ENCODE data around the gene TRIM61. TPM values are rescaled to one million over a fixed set of nuclear protein-coding genes. Genes with fewer than 3 reads are reported as not detected.
"Not testable (repeated sequence)": the region's sequence is repeated elsewhere in the genome, so short reads cannot be mapped to it uniquely, and the experiment has no call there.

TRIM61 gene
- total RNA-seq, 1 experiment from 2014 or later, result 2.8 TPM

GRCh38 chr4:164998526-164999080, 21.1 kb upstream of the TRIM61 start:
- H3K27me3 Mint-ChIP-seq (ENCODE audit: low read depth); H3K4me3 Mint-ChIP-seq; POLR2A ChIA-PET; H3K27ac Mint-ChIP-seq; H3K4me1 Mint-ChIP-seq; DNase-seq (ENCODE audit: low spot score); H3K9me3 Mint-ChIP-seq; ATAC-seq; H3K36me3 Mint-ChIP-seq: not testable (repeated sequence)
- CTCF ChIA-PET, result interaction anchor here (0.6 kb wide), 1 partner anchor 393 kb away, joined by 4 read pairs; no protein-coding TSS in a partner anchor

GRCh38 chr4:164997941-164998340, 20.5 kb upstream of the TRIM61 start:
- ATAC-seq (no peak), DNase-seq (ENCODE audit: low spot score) (no peak)
- TF ChIP-seq NFE2L1 (CRISPR knock-in tag; IDR thresholded peaks at IDR 0.05), result no peak
- no peak for TF ChIP-seq NR2C2 (CRISPR knock-in tag; IDR thresholded peaks at IDR 0.05)
- TF ChIP-seq ZNF317 (CRISPR knock-in tag; IDR thresholded peaks at IDR 0.05; ENCODE audit: borderline replicate concordance, low read depth), result no peak
- no peak for TF ChIP-seq FOXJ3 (CRISPR knock-in tag; IDR thresholded peaks at IDR 0.05; ENCODE audit: borderline replicate concordance)
- TF ChIP-seq PREB (CRISPR knock-in tag; IDR thresholded peaks at IDR 0.05; ENCODE audit: borderline replicate concordance), result no peak
- no peak for TF ChIP-seq ATF1 (CRISPR knock-in tag; IDR thresholded peaks at IDR 0.05)
- TF ChIP-seq HMGA2 (CRISPR knock-in tag; IDR thresholded peaks at IDR 0.05), result no peak
- TF ChIP-seq MAX (CRISPR knock-in tag; IDR thresholded peaks at IDR 0.05), result no peak
- Mint-ChIP-seq H3K36me3 (no peaks in the 10 kb centered on the region), H3K4me1 (peaks cover 8% of the 10 kb centered on the region), H3K4me3 (no peak overlapping the region), H3K9me3 (no peaks in the 10 kb centered on the region), H3K27me3 (ENCODE audit: low read depth) (no peaks in the 10 kb centered on the region), H3K27ac (no peak overlapping the region)
- CTCF ChIA-PET, result no interaction called here
- POLR2A ChIA-PET, result no interaction called here

GRCh38 chr4:164997324-164997723, 19.9 kb upstream of the TRIM61 start:
- H3K36me3 Mint-ChIP-seq, result no peaks in the 10 kb centered on the region
- DNase-seq (ENCODE audit: low spot score), result no peak
- TF ChIP-seq IRF2 (CRISPR knock-in tag; IDR thresholded peaks at IDR 0.05; ENCODE audit: borderline replicate concordance, low read depth) (no peak), GTF2I (CRISPR knock-in tag; conservative IDR thresholded peaks at IDR 0.05) (no peak), SP1 (CRISPR knock-in tag; conservative IDR thresholded peaks at IDR 0.05) (no peak), FOXP4 (CRISPR knock-in tag; IDR thresholded peaks at IDR 0.05) (no peak), RELA (CRISPR knock-in tag; IDR thresholded peaks at IDR 0.05; ENCODE audit: borderline replicate concordance) (no peak), TCF7 (CRISPR knock-in tag; IDR thresholded peaks at IDR 0.05; ENCODE audit: low read depth) (no peak), MAX (CRISPR knock-in tag; IDR thresholded peaks at IDR 0.05) (no peak), ZNF416 (CRISPR knock-in tag; IDR thresholded peaks at IDR 0.05) (no peak), ETV6 (CRISPR knock-in tag; IDR thresholded peaks at IDR 0.05) (no peak), NR2C2 (CRISPR knock-in tag; IDR thresholded peaks at IDR 0.05) (no peak), E2F1 (CRISPR knock-in tag; IDR thresholded peaks at IDR 0.05) (no peak), SMAD4 (CRISPR knock-in tag; IDR thresholded peaks at IDR 0.05) (no peak), ZNF396 (CRISPR knock-in tag; IDR thresholded peaks at IDR 0.05; ENCODE audit: borderline replicate concordance) (no peak)

GRCh38 chr4:164996123-164996522, 18.7 kb upstream of the TRIM61 start:
- CTCF ChIA-PET; H3K27me3 Mint-ChIP-seq (ENCODE audit: low read depth); POLR2A ChIA-PET; ATAC-seq; DNase-seq (ENCODE audit: low spot score); H3K27ac Mint-ChIP-seq; H3K4me1 Mint-ChIP-seq; H3K4me3 Mint-ChIP-seq; H3K36me3 Mint-ChIP-seq; H3K9me3 Mint-ChIP-seq: not testable (repeated sequence)

More at GRCh38 chr4:164997324-164997723, 19.9 kb upstream of the TRIM61 start:
- ATAC-seq, result peak; percentile 44; the same call in 1 of the 2 replicates
- Mint-ChIP-seq H3K4me1 (peaks cover 8% of the 10 kb centered on the region), H3K4me3 (no peak overlapping the region), H3K9me3 (no peaks in the 10 kb centered on the region), H3K27me3 (ENCODE audit: low read depth) (no peaks in the 10 kb centered on the region), H3K27ac (no peak overlapping the region)
- ChIA-PET POLR2A (no interaction called here), CTCF (no interaction called here)

- H3K4me1 Mint-ChIP-seq; DNase-seq (ENCODE audit: low spot score); CTCF ChIA-PET; H3K4me3 Mint-ChIP-seq; H3K27me3 Mint-ChIP-seq (ENCODE audit: low read depth); H3K36me3 Mint-ChIP-seq; H3K27ac Mint-ChIP-seq; H3K9me3 Mint-ChIP-seq; ATAC-seq; POLR2A ChIA-PET: not testable (repeated sequence)
Measured at GRCh38 chr4:164990786-164991185, 13.3 kb upstream of the TRIM61 start.
